MM.1S (cell line): ENCODE data around the gene CP.

Experiments
- DNase-seq: peaks from one replicate; pipeline ENCODE4 v3.0.0-alpha.2; 2015
- H2AFZ ChIP-seq: fragments of 300-600 bp; sonication (generic); 2 replicates; pipeline ENCODE4 v1.6.0; 2016; ENCODE audit warnings: antibody characterized with exemption, low read length
- H3F3A ChIP-seq: fragments of 300-600 bp; sonication (generic); 2 replicates; pipeline ENCODE4 v1.6.1; 2016; ENCODE audit warnings: mild to moderate bottlenecking, antibody characterized with exemption, low read length, moderate library complexity, mixed read lengths; ENCODE audit not compliant: insufficient read depth
- H3K27ac ChIP-seq: fragments of 300-600 bp; sonication (generic); 2 replicates; pipeline ENCODE4 v1.5.1; 2016; ENCODE audit warnings: mild to moderate bottlenecking, low read length
- H3K27me3 ChIP-seq: fragments of 300-600 bp; sonication (generic); replicated peaks from 2 replicates; pipeline ENCODE4 v1.6.0; 2016; ENCODE audit warnings: low read length; ENCODE audit not compliant: insufficient read depth
- H3K36me3 ChIP-seq: fragments of 300-600 bp; sonication (generic); replicated peaks from 2 replicates; pipeline ENCODE4 v1.6.1; 2016; ENCODE audit warnings: mild to moderate bottlenecking, low read length, mixed read lengths; ENCODE audit not compliant: insufficient read depth
- H3K4me1 ChIP-seq: fragments of 300-600 bp; sonication (generic); 2 replicates; pipeline ENCODE4 v1.6.1; 2016; ENCODE audit warnings: low read length, mixed read lengths
- H3K4me2 ChIP-seq: fragments of 300-600 bp; sonication (generic); 2 replicates; pipeline ENCODE4 v1.6.0; 2016; ENCODE audit warnings: low read depth, low read length
- H3K4me3 ChIP-seq: fragments of 300-600 bp; sonication (generic); 2 replicates; pipeline ENCODE4 v1.5.1; 2016; ENCODE audit warnings: low read length, mixed read lengths
- H3K79me2 ChIP-seq: fragments of 300-600 bp; sonication (generic); 2 replicates; pipeline ENCODE4 v1.6.1; 2016; ENCODE audit warnings: mixed run types, low read length, mixed read lengths
- H3K9ac ChIP-seq: fragments of 300-600 bp; sonication (generic); 2 replicates; pipeline ENCODE4 v1.6.1; 2016; ENCODE audit warnings: low read length, mixed read lengths
- H3K9me2 ChIP-seq: fragments of 300-600 bp; sonication (generic); replicated peaks from 2 replicates; pipeline ENCODE4 v1.6.1; 2016; ENCODE audit warnings: mild to moderate bottlenecking, low read length, mixed read lengths; ENCODE audit not compliant: insufficient read depth
- H3K9me3 ChIP-seq: fragments of 300-600 bp; sonication (generic); replicated peaks from 2 replicates; pipeline ENCODE4 v1.6.1; 2016; ENCODE audit warnings: mild to moderate bottlenecking, low read length, mixed read lengths; ENCODE audit not compliant: insufficient read depth
- H4K20me1 ChIP-seq: fragments of 300-600 bp; sonication (generic); 2 replicates; pipeline ENCODE4 v1.6.1; 2016; ENCODE audit warnings: mild to moderate bottlenecking, low read length, moderate library complexity, mixed read lengths; ENCODE audit not compliant: insufficient read depth
- CTCF ChIP-seq: fragments of 300-600 bp; sonication (generic); IDR thresholded peaks from 2 replicates; pipeline ENCODE4 v1.5.1; 2016; ENCODE audit warnings: antibody characterized with exemption, low read length, mixed read lengths
- EZH2 ChIP-seq: fragments of 300-600 bp; sonication (generic); optimal IDR thresholded peaks from 2 replicates; pipeline ENCODE3; 2017; ENCODE audit warnings: low read depth, mild to moderate bottlenecking, antibody characterized with exemption, low read length, mixed read lengths
- EZH2phosphoT487 ChIP-seq: fragments of 300-600 bp; sonication (generic); IDR thresholded peaks from 2 replicates; pipeline ENCODE4 v1.6.1; 2018; ENCODE audit warnings: antibody characterized with exemption, low read length

Gene CP

DNA sequence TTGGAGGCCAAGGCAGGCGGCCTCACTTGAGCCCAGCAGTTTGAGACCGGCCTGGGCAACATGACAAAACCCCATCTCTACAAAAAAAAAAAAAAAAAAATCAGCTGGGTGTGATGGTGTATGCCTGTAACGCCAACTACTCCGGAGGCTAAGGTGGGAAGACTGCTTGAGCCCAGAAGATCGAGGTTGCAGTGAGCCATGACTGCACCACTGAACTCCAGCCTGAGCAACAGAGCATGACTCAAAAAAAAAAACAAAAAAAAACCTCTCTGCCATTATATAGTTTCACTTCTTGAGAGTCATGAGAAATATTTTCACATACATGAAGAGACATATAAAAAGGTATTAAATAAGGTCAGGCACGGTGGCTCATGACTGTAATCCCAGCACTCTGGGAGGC is 45.9 kb upstream of the CP start:
- Histone ChIP-seq H3K36me3 (no peaks in the 10 kb centered on the region), H3K4me2 (no peak overlapping the region), H3K4me1 (no peaks in the 10 kb centered on the region), H2AFZ (no peak overlapping the region), H3K27ac (no peak overlapping the region), H3K4me3 (no peak overlapping the region), H3K9ac (no peak overlapping the region), H3K79me2 (no peaks in the 10 kb centered on the region), H3K9me2 (no peaks in the 10 kb centered on the region), H3K9me3 (no peaks in the 10 kb centered on the region), H3F3A (no peaks in the 10 kb centered on the region), H3K27me3 (no peaks in the 10 kb centered on the region), H4K20me1 (no peaks in the 10 kb centered on the region)
- TF ChIP-seq EZH2 (no peak), CTCF (no peak), EZH2phosphoT487 (no peak)
- DNase-seq, result no peak

DNA sequence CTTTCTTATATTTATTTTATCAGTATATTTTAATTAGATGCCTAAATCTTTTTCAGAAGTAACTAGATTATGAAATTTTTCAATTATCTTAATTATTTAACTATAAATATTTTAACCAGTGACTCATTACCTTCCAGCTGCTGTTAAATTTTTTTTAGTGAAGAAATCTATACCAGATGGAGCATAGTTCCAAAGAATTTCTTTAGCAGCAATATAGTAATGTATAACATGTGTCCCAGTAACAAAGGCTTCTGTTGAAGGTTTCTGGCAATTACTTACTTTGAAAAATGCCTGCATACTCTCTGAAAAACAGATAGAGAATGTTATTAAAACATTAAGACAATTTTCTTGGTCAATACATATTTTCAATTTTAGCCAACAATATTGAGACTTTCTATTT is 45.1 kb upstream of the CP start:
- Histone ChIP-seq H3K9ac (no peak overlapping the region), H3K27me3 (no peaks in the 10 kb centered on the region), H4K20me1 (no peaks in the 10 kb centered on the region), H3K4me2 (no peak overlapping the region), H3K9me2 (no peaks in the 10 kb centered on the region), H3K36me3 (no peaks in the 10 kb centered on the region), H3K9me3 (no peaks in the 10 kb centered on the region), H3K27ac (no peak overlapping the region), H3K79me2 (no peaks in the 10 kb centered on the region), H3K4me3 (no peak overlapping the region), H3K4me1 (no peaks in the 10 kb centered on the region), H2AFZ (no peak overlapping the region), H3F3A (no peaks in the 10 kb centered on the region)
- TF ChIP-seq CTCF, result no peak
- TF ChIP-seq EZH2phosphoT487, result no peak
- TF ChIP-seq EZH2, result no peak
- no peak for DNase-seq

- Histone ChIP-seq H3K9me3 (no peaks in the 10 kb centered on the region), H3K4me3 (no peak overlapping the region), H4K20me1 (no peaks in the 10 kb centered on the region), H3K27ac (no peak overlapping the region), H3K4me1 (no peaks in the 10 kb centered on the region), H3K4me2 (no peak overlapping the region), H3F3A (no peaks in the 10 kb centered on the region), H3K36me3 (no peaks in the 10 kb centered on the region), H2AFZ (no peak overlapping the region), H3K9me2 (no peaks in the 10 kb centered on the region), H3K27me3 (no peaks in the 10 kb centered on the region), H3K79me2 (no peaks in the 10 kb centered on the region), H3K9ac (no peak overlapping the region)
- DNase-seq, result no peak
- TF ChIP-seq EZH2, result no peak
These were observed 42.2 kb upstream of the CP start for GRCh38 chr3:149263856-149264255.

GRCh38 chr3:149258714-149259113 is 37.1 kb upstream of the CP start:
- Histone ChIP-seq H3K27ac (no peak overlapping the region), H3F3A (no peaks in the 10 kb centered on the region), H2AFZ (no peak overlapping the region), H3K27me3 (no peaks in the 10 kb centered on the region), H4K20me1 (no peaks in the 10 kb centered on the region), H3K9me2 (no peaks in the 10 kb centered on the region), H3K9ac (no peak overlapping the region), H3K4me2 (no peak overlapping the region), H3K79me2 (no peaks in the 10 kb centered on the region), H3K4me3 (no peak overlapping the region), H3K4me1 (no peaks in the 10 kb centered on the region), H3K36me3 (no peaks in the 10 kb centered on the region), H3K9me3 (no peaks in the 10 kb centered on the region)
- DNase-seq, result no peak
- TF ChIP-seq EZH2 (no peak), CTCF (no peak), EZH2phosphoT487 (no peak)
